ENCODE measurements around the gene PDXP. TPM values are rescaled to one million over a fixed set of nuclear protein-coding genes. Genes with fewer than 3 reads are reported as not detected.

PDXP gene
- polyA plus RNA-seq, 1 donor from 2014 or later, result 108 TPM

DNA sequence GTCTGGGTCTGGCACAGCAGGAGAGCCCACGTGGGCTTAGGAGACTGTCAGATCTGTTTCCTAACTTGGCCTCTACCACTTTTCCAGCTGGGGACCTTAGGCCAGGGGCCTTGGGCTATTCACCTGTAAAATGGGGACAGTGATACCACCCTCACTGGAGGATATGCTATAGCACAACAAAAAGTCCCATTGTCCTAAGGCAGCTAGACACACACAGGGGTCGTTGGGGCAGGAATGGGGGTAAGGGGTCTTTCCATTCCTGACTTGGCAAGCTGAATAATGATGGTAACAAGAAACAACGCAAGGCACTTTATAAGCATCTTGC, 21.6 kb upstream of the PDXP start:
- Histone ChIP-seq H2AFZ (ENCODE audit: low read depth, low read length) (no peak overlapping the region), H3K9me3 (ENCODE audit: low read length) (no peaks in the 10 kb centered on the region), H3K4me2 (ENCODE audit: low read length) (no peak overlapping the region), H3K9ac (ENCODE audit: low read length) (no peak overlapping the region), H3K27ac (ENCODE audit: low read length) (no peak overlapping the region), H4K20me1 (ENCODE audit: insufficient read depth) (no peaks in the 10 kb centered on the region), H3K27me3 (ENCODE audit: insufficient read depth, low read depth, low read length) (peaks cover 15% of the 10 kb centered on the region), H3K79me2 (replicated peaks; ENCODE audit: insufficient read depth, low read length) (no peaks in the 10 kb centered on the region), H3K4me3 (ENCODE audit: low read length) (no peak overlapping the region), H3F3A (ENCODE audit: insufficient read depth, low read length, poor library complexity, severe bottlenecking) (no peaks in the 10 kb centered on the region), H3K36me3 (ENCODE audit: insufficient read depth, low read length) (no peaks in the 10 kb centered on the region), H3K9me2 (ENCODE audit: insufficient read depth, low read length) (no peaks in the 10 kb centered on the region)
- no peak for TF ChIP-seq EZH2 (IDR thresholded peaks at IDR 0.05; ENCODE audit: borderline replicate concordance, insufficient read depth, low read length, poor library complexity, severe bottlenecking)
- TF ChIP-seq CTCF (IDR thresholded peaks at IDR 0.05; ENCODE audit: poor library complexity, severe bottlenecking), result no peak
- TF ChIP-seq MXI1 (conservative IDR thresholded peaks at IDR 0.05; ENCODE audit: poor library complexity, severe bottlenecking), result no peak
- no peak for TF ChIP-seq SMC3 (conservative IDR thresholded peaks at IDR 0.05; ENCODE audit: poor library complexity)

DNA sequence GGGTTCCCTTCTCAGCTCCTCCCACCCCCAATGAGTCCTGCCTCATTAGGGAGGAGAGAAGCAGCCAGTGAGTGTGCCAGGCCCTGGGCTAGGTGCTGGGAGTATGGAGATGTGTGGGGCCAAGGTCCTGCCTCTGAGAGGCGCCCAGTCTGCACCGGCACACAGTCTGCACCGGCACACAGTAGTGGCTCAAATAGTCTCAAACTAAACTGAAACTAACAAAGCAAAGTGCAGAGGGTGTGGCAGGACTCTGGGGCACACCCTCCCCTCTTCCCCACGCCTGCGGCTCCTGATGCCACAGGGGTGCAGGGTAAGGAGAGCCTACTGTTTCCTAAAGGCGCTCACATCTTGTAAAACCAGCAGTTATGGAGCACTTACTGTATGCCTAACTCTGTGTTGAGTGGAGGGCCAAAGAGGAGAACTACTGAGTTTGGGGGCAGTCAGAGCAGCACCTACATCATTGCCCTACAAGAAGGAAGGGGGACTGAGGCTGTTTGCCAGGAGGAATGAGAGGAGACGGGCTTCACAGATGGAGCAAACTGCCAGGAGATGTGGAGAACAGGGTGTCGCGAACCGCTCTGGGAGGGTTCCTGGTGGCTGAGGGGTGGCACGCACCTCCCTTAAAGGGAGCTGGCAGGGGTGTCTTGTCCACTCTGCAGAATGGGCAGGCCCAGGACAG, 20.0 kb upstream of the PDXP start:
- Histone ChIP-seq H4K20me1 (ENCODE audit: insufficient read depth) (no peaks in the 10 kb centered on the region), H3K27ac (ENCODE audit: low read length) (no peak overlapping the region), H3K4me3 (ENCODE audit: low read length) (no peak overlapping the region), H3K9me2 (ENCODE audit: insufficient read depth, low read length) (no peaks in the 10 kb centered on the region), H3K9me3 (ENCODE audit: low read length) (no peaks in the 10 kb centered on the region), H3K79me2 (replicated peaks; ENCODE audit: insufficient read depth, low read length) (no peaks in the 10 kb centered on the region), H3K27me3 (ENCODE audit: insufficient read depth, low read depth, low read length) (peaks cover 15% of the 10 kb centered on the region), H3F3A (ENCODE audit: insufficient read depth, low read length, poor library complexity, severe bottlenecking) (no peaks in the 10 kb centered on the region), H3K36me3 (ENCODE audit: insufficient read depth, low read length) (no peaks in the 10 kb centered on the region), H3K4me2 (ENCODE audit: low read length) (no peak overlapping the region), H2AFZ (ENCODE audit: low read depth, low read length) (no peak overlapping the region), H3K9ac (ENCODE audit: low read length) (no peak overlapping the region)
- no peak for TF ChIP-seq EP300 (conservative IDR thresholded peaks at IDR 0.05; ENCODE audit: poor library complexity, severe bottlenecking)
- TF ChIP-seq MXI1 (conservative IDR thresholded peaks at IDR 0.05; ENCODE audit: poor library complexity, severe bottlenecking), result no peak

DNA sequence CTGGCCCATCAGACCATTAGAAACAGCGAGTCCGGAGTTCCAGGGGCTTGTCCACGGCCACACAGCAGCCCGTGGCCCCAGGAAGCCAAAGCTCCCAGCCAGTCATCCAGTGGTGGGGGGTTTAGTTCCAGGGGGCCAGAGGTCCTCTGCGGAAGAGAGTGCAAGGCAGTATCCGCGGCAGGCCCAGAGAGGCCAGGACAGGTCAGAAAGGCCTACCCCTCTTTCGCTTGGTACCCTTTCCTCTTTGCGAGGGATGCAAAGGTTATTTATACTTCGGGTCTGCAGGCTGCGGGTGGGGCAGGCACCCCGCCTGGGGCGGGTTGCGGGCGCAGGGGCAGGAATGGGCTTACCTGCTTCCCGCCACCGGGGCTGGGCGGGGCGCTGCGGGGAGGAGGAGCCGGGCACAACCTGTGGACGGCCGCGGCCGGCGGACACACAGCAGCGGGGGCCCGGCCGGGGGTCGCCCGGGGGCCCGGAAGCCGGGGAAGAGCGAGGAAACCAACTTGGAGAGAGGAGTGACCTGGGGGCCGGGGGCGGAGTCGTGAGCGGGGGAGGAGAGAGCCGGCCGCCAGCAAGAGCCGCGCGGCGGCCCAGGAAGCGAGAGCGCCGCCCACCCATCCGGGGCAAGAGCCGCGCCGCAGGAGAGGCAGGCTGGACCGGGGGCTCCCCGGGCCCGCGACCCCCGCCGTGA, 19.3 kb upstream of the PDXP start, which contains the start of gene SH3BP1:
TSS of gene SH3BP1 (plus strand) at position 600 of the 691 bp plus-strand sequence. CDS start 119 bp downstream, outside the sequence.
- no peaks in the 10 kb centered on the region for H3K9me2 ChIP-seq (ENCODE audit: insufficient read depth, low read length)
- H3K27ac ChIP-seq (ENCODE audit: low read length), result no peak within 1 kb of the TSS
- H3K27me3 ChIP-seq (ENCODE audit: insufficient read depth, low read depth, low read length), result peaks cover 15% of the 10 kb centered on the region
- no peak within 1 kb of the TSS for H2AFZ ChIP-seq (ENCODE audit: low read depth, low read length)
- H3K4me2 ChIP-seq (ENCODE audit: low read length), result no peak within 1 kb of the TSS
- H4K20me1 ChIP-seq (ENCODE audit: insufficient read depth), result no peaks in the 10 kb centered on the region
- no peaks in the 10 kb centered on the region for H3K9me3 ChIP-seq (ENCODE audit: low read length)
- TF ChIP-seq POLR2AphosphoS5 (IDR thresholded peaks at IDR 0.05) (no peak), TAF1 (IDR thresholded peaks at IDR 0.05; ENCODE audit: low read depth) (no peak)
- H3F3A ChIP-seq (ENCODE audit: insufficient read depth, low read length, poor library complexity, severe bottlenecking), result no peaks in the 10 kb centered on the region
- no peak within 1 kb of the TSS for H3K9ac ChIP-seq (ENCODE audit: low read length)
- H3K36me3 ChIP-seq (ENCODE audit: insufficient read depth, low read length), result no peaks in the 10 kb centered on the region
- no peaks in the 10 kb centered on the region for H3K79me2 ChIP-seq (replicated peaks; ENCODE audit: insufficient read depth, low read length)
- H3K4me3 ChIP-seq (ENCODE audit: low read length), result peak within 1 kb of the TSS; percentile 47

All from neural cell (in vitro differentiated cells).